ENCODE results near the gene IFNGR1.

The IFNGR1 gene

DNA sequence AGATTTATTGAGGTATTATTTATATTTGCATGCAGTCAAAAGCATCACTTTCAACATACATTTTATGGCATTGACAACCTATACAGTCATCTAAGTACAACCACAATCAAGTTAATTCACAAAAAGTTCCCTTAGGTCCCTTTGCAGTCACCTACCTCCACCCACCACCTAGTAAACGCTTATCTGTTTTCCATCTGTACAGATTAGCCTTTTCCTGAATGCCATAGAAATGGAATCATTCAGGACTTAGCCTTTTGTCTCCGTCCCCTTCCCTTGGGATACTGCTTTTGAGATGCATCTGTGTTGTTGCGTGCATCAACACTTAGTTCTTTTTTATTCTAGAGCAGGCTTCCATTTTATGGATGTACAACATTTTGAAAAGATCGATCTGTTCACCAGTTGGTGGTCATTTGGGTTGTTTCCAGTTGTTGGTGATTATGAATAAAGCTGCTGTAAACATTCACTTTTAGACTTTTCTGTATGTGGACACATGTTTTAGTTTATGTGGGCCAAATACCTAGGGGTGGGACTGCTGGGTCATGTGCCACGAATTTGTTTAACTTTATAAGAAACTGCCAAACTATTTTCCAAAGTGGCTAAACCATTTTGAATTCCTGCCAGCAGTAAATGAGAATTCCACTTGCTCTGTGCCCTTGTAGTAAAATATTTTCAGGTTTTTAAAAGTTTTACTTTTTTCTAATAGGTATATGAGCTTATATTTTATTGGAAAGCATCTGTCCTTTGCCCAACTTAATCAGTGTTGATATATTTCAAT is 17.6 kb upstream of the IFNGR1 start:
- Histone ChIP-seq H3K36me3 (ENCODE audit: control insufficient read depth, insufficient read depth, low read length) (no peaks in the 10 kb centered on the region), H3K27me3 (ENCODE audit: control insufficient read depth, insufficient read depth, low read length, poor library complexity, severe bottlenecking) (no peaks in the 10 kb centered on the region), H3K9me3 (ENCODE audit: control insufficient read depth, low read length) (no peaks in the 10 kb centered on the region), H3K27ac (ENCODE audit: insufficient read depth, low read depth, low read length, poor library complexity, severe bottlenecking) (no peak overlapping the region), H3K4me1 (ENCODE audit: control insufficient read depth, insufficient read depth, low read length) (no peaks in the 10 kb centered on the region), H3K4me3 (ENCODE audit: insufficient read depth, low read depth, low read length) (no peak overlapping the region)
- WGBS, 2 experiments: 93 to 100% methylated on average over 5 of the region's 5 CpGs

DNA sequence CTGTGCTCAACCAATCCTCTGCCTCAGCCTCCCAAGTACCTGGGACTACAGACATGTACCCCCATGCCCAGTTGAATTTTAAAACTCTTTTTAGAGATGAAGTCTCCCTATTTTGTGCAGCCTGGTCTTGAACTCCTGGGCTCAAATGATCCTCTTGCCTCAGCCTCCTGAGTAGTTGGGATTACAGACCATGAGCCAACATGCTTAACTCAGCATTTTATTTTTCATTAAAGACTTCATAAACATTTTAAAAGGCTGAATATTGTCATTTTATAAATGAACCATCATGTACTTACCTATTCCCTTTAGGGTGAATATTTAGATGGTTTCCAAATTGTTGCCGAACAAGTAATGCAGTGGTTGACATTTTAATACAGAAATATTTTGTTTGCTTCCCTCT is 16.5 kb upstream of the IFNGR1 start:
- H3K9me3 ChIP-seq (ENCODE audit: control insufficient read depth, low read length): no peaks in the 10 kb centered on the region
- no peaks in the 10 kb centered on the region for H3K4me1 ChIP-seq (ENCODE audit: control insufficient read depth, insufficient read depth, low read length)
- H3K27ac ChIP-seq (ENCODE audit: insufficient read depth, low read depth, low read length, poor library complexity, severe bottlenecking): no peak overlapping the region
- H3K36me3 ChIP-seq (ENCODE audit: control insufficient read depth, insufficient read depth, low read length): no peaks in the 10 kb centered on the region
- H3K4me3 ChIP-seq (ENCODE audit: insufficient read depth, low read depth, low read length): no peak overlapping the region
- WGBS, 2 experiments: 80% methylated on average over 1 of the region's 1 CpG; no CpG with 5 or more reads in 1 of the 2 experiments
- no peaks in the 10 kb centered on the region for H3K27me3 ChIP-seq (ENCODE audit: control insufficient read depth, insufficient read depth, low read length, poor library complexity, severe bottlenecking)

DNA sequence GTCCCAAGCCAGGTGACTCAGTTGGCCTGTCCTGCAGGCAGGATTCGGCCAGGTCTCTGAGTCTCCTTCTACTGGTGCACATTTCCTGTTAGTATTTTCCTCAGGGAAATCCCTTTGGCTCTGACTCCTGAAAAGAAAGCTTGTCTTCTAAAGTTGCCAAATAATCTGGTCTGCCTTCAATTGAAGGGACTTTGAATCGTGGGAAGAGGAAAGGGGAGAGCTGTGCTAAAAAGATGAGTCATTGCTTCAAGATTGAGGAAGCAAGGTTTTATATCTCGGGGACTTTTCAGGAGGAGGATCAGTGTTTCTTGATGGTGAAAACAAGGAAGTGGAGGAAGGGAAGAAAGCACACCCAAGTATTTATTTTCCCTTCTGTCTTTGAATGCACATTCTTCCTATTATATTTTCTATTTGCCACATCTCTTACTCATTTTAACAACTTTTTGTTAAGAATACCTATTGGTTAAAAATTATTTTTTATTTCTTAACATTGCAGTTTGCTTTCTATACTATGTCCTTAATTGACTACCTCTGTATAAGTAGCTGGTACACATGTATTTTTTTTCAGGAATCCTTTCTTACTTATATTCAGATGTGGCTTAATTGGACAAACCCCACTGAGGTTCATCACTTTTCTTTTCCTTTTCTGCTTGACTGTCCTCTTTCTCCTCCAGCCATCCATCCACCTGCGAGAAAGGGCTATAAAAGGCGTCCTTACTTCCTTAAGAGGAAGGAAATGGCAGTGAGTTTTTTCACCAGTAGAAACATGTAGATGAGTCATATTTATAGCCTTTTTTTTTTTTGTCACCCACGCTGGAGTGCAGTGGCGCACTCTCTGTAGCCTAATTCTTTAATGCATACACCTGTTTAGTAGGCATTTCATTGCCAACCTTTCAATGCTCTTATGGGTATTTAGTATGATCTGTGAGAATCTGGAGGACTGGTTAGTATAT is 15.0 kb upstream of the IFNGR1 start:
- 85 to 86% methylated on average over 7 of the region's 7 CpGs for whole genome bisulfite sequencing, 2 experiments
- Histone ChIP-seq H3K27me3 (ENCODE audit: control insufficient read depth, insufficient read depth, low read length, poor library complexity, severe bottlenecking) (no peaks in the 10 kb centered on the region), H3K4me1 (ENCODE audit: control insufficient read depth, insufficient read depth, low read length) (no peaks in the 10 kb centered on the region), H3K9me3 (ENCODE audit: control insufficient read depth, low read length) (no peaks in the 10 kb centered on the region), H3K27ac (ENCODE audit: insufficient read depth, low read depth, low read length, poor library complexity, severe bottlenecking) (no peak overlapping the region), H3K4me3 (ENCODE audit: insufficient read depth, low read depth, low read length) (no peak overlapping the region), H3K36me3 (ENCODE audit: control insufficient read depth, insufficient read depth, low read length) (no peaks in the 10 kb centered on the region)

DNA sequence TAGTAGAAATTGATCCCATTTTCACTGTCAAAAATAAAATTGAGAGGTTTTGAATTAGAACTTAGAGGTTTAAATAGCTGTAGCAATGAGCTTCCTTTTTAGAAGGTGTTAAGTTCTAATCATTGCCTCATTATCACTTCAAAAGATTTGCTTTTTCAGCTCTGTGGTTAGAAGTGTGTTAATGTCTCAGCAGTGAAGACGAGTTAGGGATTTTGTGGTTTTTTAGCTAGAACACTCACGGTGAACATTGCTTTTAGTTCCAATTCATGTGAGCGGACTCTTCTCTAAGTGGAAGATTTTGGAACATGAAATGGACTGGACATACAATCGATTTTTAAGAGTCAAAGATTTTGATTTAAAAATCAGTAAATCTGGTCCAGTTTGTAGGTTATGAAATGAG is 12.7 kb upstream of the IFNGR1 start:
- WGBS, 2 experiments: 85 to 88% methylated on average over 4 of the region's 4 CpGs
- Histone ChIP-seq H3K4me1 (ENCODE audit: control insufficient read depth, insufficient read depth, low read length) (no peaks in the 10 kb centered on the region), H3K36me3 (ENCODE audit: control insufficient read depth, insufficient read depth, low read length) (no peaks in the 10 kb centered on the region), H3K27ac (ENCODE audit: insufficient read depth, low read depth, low read length, poor library complexity, severe bottlenecking) (no peak overlapping the region), H3K27me3 (ENCODE audit: control insufficient read depth, insufficient read depth, low read length, poor library complexity, severe bottlenecking) (no peaks in the 10 kb centered on the region), H3K4me3 (ENCODE audit: insufficient read depth, low read depth, low read length) (no peak overlapping the region), H3K9me3 (ENCODE audit: control insufficient read depth, low read length) (no peaks in the 10 kb centered on the region)

DNA sequence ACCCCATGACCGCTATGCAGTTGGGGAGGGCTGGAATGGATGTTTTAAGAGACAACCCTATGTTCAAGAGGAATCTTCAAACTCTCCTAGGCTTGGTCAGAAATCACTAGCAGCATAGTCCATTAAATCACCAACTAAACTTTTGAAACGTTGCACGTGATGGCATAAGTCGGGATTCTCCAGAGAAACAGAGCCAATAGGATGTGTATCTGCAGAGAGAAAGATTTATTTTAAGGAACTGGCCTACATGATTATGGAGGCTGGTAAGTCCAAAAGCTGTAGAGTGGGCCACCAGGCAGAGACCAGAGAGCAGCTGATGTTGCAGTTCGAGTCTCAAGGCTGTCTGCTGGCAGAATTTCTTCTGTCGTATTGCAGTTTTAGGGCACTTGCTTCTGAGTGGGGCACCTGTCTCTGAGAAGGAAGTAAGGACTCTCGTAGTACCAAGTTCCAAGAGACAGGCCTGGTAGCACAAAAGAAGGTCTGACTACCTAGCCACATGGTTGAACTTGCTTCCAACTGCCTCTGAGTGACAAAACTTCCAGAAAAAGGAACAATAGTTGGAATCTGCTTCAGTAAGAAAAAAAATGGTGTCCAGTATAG is 11.9 kb upstream of the IFNGR1 start:
- Histone ChIP-seq H3K4me1 (ENCODE audit: control insufficient read depth, insufficient read depth, low read length) (no peaks in the 10 kb centered on the region), H3K36me3 (ENCODE audit: control insufficient read depth, insufficient read depth, low read length) (no peaks in the 10 kb centered on the region), H3K4me3 (ENCODE audit: insufficient read depth, low read depth, low read length) (no peak overlapping the region), H3K27ac (ENCODE audit: insufficient read depth, low read depth, low read length, poor library complexity, severe bottlenecking) (no peak overlapping the region), H3K9me3 (ENCODE audit: control insufficient read depth, low read length) (no peaks in the 10 kb centered on the region), H3K27me3 (ENCODE audit: control insufficient read depth, insufficient read depth, low read length, poor library complexity, severe bottlenecking) (no peaks in the 10 kb centered on the region)
- 95 to 97% methylated on average over 7 of the region's 7 CpGs for WGBS, 2 experiments

DNA sequence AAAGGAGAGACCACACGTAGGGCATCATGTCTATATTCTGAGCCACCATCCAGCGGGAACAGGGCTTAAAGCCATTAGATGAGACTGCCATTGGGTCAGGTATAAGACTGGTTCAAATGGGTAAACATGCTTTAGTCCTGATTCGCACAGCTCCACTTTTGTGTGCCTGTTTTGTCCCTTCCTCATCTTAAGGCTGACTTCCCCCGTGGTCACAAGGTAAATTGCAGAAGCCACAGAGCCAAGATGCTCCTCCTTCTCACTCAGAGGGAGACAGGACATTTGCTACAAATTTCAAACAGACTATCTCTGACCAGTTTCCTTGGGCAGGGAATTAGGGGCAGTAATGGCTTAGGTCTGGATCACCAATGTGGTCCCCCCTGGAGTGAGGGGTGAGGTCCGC is 11.4 kb upstream of the IFNGR1 start:
- Histone ChIP-seq H3K4me3 (ENCODE audit: insufficient read depth, low read depth, low read length) (no peak overlapping the region), H3K27ac (ENCODE audit: insufficient read depth, low read depth, low read length, poor library complexity, severe bottlenecking) (no peak overlapping the region), H3K4me1 (ENCODE audit: control insufficient read depth, insufficient read depth, low read length) (no peaks in the 10 kb centered on the region), H3K36me3 (ENCODE audit: control insufficient read depth, insufficient read depth, low read length) (no peaks in the 10 kb centered on the region), H3K9me3 (ENCODE audit: control insufficient read depth, low read length) (no peaks in the 10 kb centered on the region), H3K27me3 (ENCODE audit: control insufficient read depth, insufficient read depth, low read length, poor library complexity, severe bottlenecking) (no peaks in the 10 kb centered on the region)
- 94 to 95% methylated on average over 5 of the region's 5 CpGs for WGBS, 2 experiments

DNA sequence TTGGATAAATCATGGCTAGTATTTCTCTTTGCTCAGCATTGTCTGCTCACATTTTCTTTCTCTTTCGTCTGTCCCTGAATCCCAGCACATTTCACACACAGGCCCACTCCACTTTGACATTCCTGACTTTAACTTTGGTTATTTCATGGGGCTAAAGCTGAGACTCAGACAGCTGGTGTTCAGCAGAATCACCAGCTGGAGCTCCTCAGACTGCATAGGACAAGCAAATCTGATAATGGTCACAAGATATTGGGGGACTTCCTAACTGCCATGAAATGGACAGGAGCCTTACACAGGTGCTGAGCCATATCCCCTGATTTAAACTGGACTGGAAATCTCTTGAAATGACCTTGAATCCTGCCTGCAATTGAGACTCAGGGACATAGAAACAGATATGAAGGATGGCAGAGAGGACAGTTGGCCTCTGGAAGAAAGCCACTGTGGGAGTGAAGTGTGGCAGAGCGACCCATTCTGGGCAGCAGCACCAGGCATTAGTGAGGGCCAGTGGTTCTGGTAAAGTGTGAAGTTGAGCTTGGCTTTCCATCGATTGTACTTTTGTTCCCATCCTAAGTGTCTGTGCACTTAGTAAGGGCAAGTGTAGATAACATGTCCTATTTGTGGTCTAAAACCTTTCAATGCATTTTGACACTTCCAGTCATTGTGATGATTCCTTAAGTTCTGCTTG is 10.0 kb upstream of the IFNGR1 start:
- 88 to 91% methylated on average over 3 of the region's 3 CpGs for WGBS, 2 experiments
- H3K27me3 ChIP-seq (ENCODE audit: control insufficient read depth, insufficient read depth, low read length, poor library complexity, severe bottlenecking): no peaks in the 10 kb centered on the region
- H3K36me3 ChIP-seq (ENCODE audit: control insufficient read depth, insufficient read depth, low read length): no peaks in the 10 kb centered on the region
- no peak overlapping the region for H3K27ac ChIP-seq (ENCODE audit: insufficient read depth, low read depth, low read length, poor library complexity, severe bottlenecking)
- H3K9me3 ChIP-seq (ENCODE audit: control insufficient read depth, low read length): no peaks in the 10 kb centered on the region
- no peaks in the 10 kb centered on the region for H3K4me1 ChIP-seq (ENCODE audit: control insufficient read depth, insufficient read depth, low read length)
- H3K4me3 ChIP-seq (ENCODE audit: insufficient read depth, low read depth, low read length): no peak overlapping the region

DNA sequence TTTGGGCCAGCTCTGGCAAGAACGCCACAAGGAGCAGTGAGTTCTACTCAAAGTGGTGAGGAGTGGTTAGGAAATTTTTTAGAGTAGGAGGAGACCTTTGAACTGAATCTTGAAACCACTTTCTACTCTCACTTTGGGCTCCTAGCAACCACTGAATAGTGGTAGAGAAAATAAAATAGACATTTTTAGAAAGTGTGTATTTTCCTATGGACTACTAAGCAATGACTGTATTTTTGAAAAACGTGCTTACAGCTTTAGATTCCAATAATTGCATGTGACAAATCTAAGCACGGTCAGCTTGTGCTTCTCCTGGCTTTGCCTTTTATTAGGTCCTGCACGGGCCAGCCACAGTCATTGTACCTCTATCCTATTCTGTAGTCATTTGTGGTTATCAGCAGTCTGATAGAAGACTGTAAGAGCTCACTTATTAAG is 8.7 kb upstream of the IFNGR1 start:
- H3K4me3 ChIP-seq (ENCODE audit: insufficient read depth, low read depth, low read length): no peak overlapping the region
- H3K4me1 ChIP-seq (ENCODE audit: control insufficient read depth, insufficient read depth, low read length): no peaks in the 10 kb centered on the region
- no peak overlapping the region for H3K27ac ChIP-seq (ENCODE audit: insufficient read depth, low read depth, low read length, poor library complexity, severe bottlenecking)
- no peaks in the 10 kb centered on the region for H3K9me3 ChIP-seq (ENCODE audit: control insufficient read depth, low read length)
- H3K27me3 ChIP-seq (ENCODE audit: control insufficient read depth, insufficient read depth, low read length, poor library complexity, severe bottlenecking): no peaks in the 10 kb centered on the region
- H3K36me3 ChIP-seq (ENCODE audit: control insufficient read depth, insufficient read depth, low read length): no peaks in the 10 kb centered on the region
- WGBS, 2 experiments: 89 to 90% methylated on average over 4 of the region's 4 CpGs

DNA sequence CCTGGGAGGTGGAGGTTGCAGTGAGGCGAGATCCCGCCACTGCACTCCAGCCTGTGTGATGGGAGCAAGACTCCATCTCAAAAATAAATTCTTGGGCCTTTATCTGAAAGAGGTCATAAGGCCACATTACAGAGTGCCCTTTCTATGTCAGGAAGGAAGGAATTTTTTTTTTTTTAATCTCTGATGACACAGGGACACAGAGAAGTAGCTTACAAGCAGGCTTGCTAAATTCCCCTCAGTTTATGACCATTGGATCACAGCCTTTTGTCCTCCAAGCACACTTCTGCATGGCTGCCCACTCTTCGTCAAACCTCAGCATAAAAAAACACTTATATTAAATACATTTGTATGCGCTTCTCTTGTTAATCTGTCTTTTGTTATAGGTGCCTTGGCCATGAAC is 7.5 kb upstream of the IFNGR1 start:
- Histone ChIP-seq H3K4me3 (ENCODE audit: insufficient read depth, low read depth, low read length) (no peak overlapping the region), H3K27ac (ENCODE audit: insufficient read depth, low read depth, low read length, poor library complexity, severe bottlenecking) (no peak overlapping the region), H3K9me3 (ENCODE audit: control insufficient read depth, low read length) (no peaks in the 10 kb centered on the region), H3K27me3 (ENCODE audit: control insufficient read depth, insufficient read depth, low read length, poor library complexity, severe bottlenecking) (no peaks in the 10 kb centered on the region), H3K36me3 (ENCODE audit: control insufficient read depth, insufficient read depth, low read length) (no peaks in the 10 kb centered on the region), H3K4me1 (ENCODE audit: control insufficient read depth, insufficient read depth, low read length) (no peaks in the 10 kb centered on the region)
- 84 to 92% methylated on average over 3 to 4 of the region's 4 CpGs for WGBS, 2 experiments
